ENCODE measurements around the gene PAGR1.

GRCh38 chr16:29814592-29814991 is 1.4 kb upstream of the PAGR1 start:
- TF ChIP-seq POLR2A (IDR thresholded peaks at IDR 0.05; ENCODE audit: low read depth, low read length) (no peak), POLR2AphosphoS5 (IDR thresholded peaks at IDR 0.05; ENCODE audit: low read depth, low read length) (no peak), TAF1 (IDR thresholded peaks at IDR 0.05; ENCODE audit: low read depth, low read length) (no peak), POU2F2 (IDR thresholded peaks at IDR 0.05; ENCODE audit: low read depth, low read length) (no peak)

Measured in GM12891 (cell line).